Esophagus (tissue), 2 donors: Measurements from ENCODE around the gene COL4A2. TPM values are rescaled to one million over a fixed set of nuclear protein-coding genes. Genes with fewer than 3 reads are reported as not detected.

Source experiments
- H3K27ac ChIP-seq, 2 donors: one replicate each; pipeline ENCODE4 v1.5.1; 2013; ENCODE audit warnings: low read depth in 2 of 2, mild to moderate bottlenecking in 2 of 2, inconsistent platforms in 1 of 2, low read length in 1 of 2, moderate library complexity in 1 of 2
- H3K27me3 ChIP-seq, 2 donors: one replicate each; pipeline ENCODE4 v1.6.1; 2013; ENCODE audit warnings: low read length in 2 of 2, control low read depth in 1 of 2, mild to moderate bottlenecking in 1 of 2; ENCODE audit not compliant: insufficient read depth in 2 of 2, control insufficient read depth in 1 of 2
- H3K36me3 ChIP-seq, 2 donors: one replicate each; pipeline ENCODE4 v1.6.1; 2013; ENCODE audit warnings: low read length in 1 of 2; ENCODE audit not compliant: control insufficient read depth in 2 of 2, insufficient read depth in 2 of 2
- H3K4me1 ChIP-seq, 2 donors: one replicate each; pipeline ENCODE4 v1.6.1; 2013; ENCODE audit warnings: low read length in 1 of 2; ENCODE audit not compliant: control insufficient read depth in 2 of 2, insufficient read depth in 2 of 2
- H3K4me3 ChIP-seq, 2 donors: one replicate each; pipeline ENCODE4 v1.5.1; 2013; ENCODE audit warnings: low read length in 2 of 2, mild to moderate bottlenecking in 2 of 2, low read depth in 1 of 2, moderate library complexity in 1 of 2
- H3K9me3 ChIP-seq, 2 donors: one replicate each; pipeline ENCODE4 v1.6.1; 2013; ENCODE audit warnings: mild to moderate bottlenecking in 2 of 2, low read depth in 1 of 2, low read length in 1 of 2, moderate library complexity in 1 of 2; ENCODE audit not compliant: control insufficient read depth in 2 of 2, insufficient read depth in 1 of 2
- WGBS, 2 donors: extraction: QIAGEN DNeasy Blood & Tissue Kit; methylation state at CpG; one replicate each; pipeline ENCODE4 v1.1.7; 2013; 5-methylcytosine and 5-hydroxymethylcytosine counted together
- polyA plus RNA-seq, 2 donors: library from polyadenylated mRNA; stranded (reverse); fragments of 200-250 nt; gene quantifications; one replicate each; pipeline ENCODE4 v1.2.3, GENCODE V29; 2013
- donor health status: healthy with polysubstance abuse.
- donor health status: Bipolar disorder and iron deficiency.

The COL4A2 gene
- polyA plus RNA-seq, 2 donors, result 25.3 to 39.2 TPM

- Histone ChIP-seq H3K36me3 (peaks cover 0 to 2% of the 10 kb centered on the region in 2 donors), H3K4me1 (peaks cover 0 to 1% of the 10 kb centered on the region in 2 donors), H3K27ac (no peak overlapping the region), H3K27me3 (no peaks in the 10 kb centered on the region), H3K9me3 (no peaks in the 10 kb centered on the region), H3K4me3 (no peak overlapping the region)
- WGBS, 2 donors, result 92 to 94% methylated on average over 13 of the region's 13 CpGs
Measured at GRCh38 chr13:110428313-110428712, 121.2 kb downstream of the COL4A2 start.

GRCh38 chr13:110430391-110431336 lies 123.6 kb downstream of the COL4A2 start:
- Histone ChIP-seq H3K36me3 (peaks cover 0 to 6% of the 10 kb centered on the region in 2 donors), H3K4me3 (no peak overlapping the region), H3K4me1 (peaks cover 0 to 1% of the 10 kb centered on the region in 2 donors), H3K27me3 (no peaks in the 10 kb centered on the region), H3K27ac (peak overlapping the region in 1 of 2 donors; percentile 4), H3K9me3 (no peaks in the 10 kb centered on the region)
- 90 to 91% methylated on average over 13 of the region's 13 CpGs for WGBS, 2 donors

DNA sequence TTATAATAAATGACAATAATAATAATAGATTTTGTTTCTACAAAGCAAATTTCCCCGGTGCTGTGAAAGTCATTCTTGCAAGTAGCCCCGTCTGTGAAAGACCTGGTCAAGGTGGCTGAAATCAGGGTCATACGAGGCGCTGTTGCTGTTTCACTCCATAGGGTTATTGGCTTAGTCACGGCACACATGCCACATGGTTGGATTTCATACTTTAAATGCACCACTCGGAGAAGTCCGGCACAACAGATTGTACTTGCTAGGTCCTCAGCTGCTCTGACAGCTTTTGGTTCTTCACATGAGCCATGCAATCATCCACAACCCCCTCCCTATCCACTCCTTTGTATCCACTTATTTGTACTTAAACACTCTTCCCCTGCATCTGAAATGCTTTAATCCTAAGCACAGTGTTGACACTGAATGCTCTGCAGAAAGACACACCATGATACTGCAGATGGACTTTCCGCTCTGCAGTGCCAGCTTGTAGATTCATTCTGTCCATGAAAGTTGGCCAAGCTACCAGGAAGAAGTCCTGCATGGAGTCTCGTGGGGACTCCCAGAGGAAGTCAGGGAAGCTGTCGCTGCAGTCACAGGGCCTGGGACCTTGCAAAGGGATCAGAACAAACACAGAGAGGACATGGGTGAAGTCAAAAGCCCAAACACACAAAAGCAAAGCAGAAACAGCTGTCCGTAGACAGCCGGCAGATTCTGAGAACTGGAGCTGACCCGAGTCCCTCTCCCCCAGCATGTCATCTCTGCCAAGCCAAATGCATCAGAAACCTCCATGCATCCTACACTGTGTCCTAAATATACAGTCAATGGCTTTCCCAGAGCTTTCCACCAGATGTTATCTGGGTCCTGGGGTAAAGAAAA lies 124.6 kb downstream of the COL4A2 start:
- H3K4me3 ChIP-seq, result no peak overlapping the region
- H3K9me3 ChIP-seq, result no peaks in the 10 kb centered on the region
- H3K4me1 ChIP-seq, result peaks cover 0 to 1% of the 10 kb centered on the region in 2 donors
- no peak overlapping the region for H3K27ac ChIP-seq
- WGBS, 2 donors, result 78 to 82% methylated on average over 13 of the region's 13 CpGs
- peaks cover 0 to 6% of the 10 kb centered on the region in 2 donors for H3K36me3 ChIP-seq
- H3K27me3 ChIP-seq, result no peaks in the 10 kb centered on the region

- peaks cover 0 to 1% of the 10 kb centered on the region in 2 donors for H3K4me1 ChIP-seq
- no peaks in the 10 kb centered on the region for H3K9me3 ChIP-seq
- no peaks in the 10 kb centered on the region for H3K27me3 ChIP-seq
- WGBS, 2 donors, result 75 to 80% methylated on average over 3 of the region's 3 CpGs
- H3K36me3 ChIP-seq, result peaks cover 0 to 6% of the 10 kb centered on the region in 2 donors
- H3K4me3 ChIP-seq, result no peak overlapping the region
- peak overlapping the region in 1 of 2 donors; percentile 50 for H3K27ac ChIP-seq
Measured at GRCh38 chr13:110432522-110432921, 125.4 kb downstream of the COL4A2 start.

DNA sequence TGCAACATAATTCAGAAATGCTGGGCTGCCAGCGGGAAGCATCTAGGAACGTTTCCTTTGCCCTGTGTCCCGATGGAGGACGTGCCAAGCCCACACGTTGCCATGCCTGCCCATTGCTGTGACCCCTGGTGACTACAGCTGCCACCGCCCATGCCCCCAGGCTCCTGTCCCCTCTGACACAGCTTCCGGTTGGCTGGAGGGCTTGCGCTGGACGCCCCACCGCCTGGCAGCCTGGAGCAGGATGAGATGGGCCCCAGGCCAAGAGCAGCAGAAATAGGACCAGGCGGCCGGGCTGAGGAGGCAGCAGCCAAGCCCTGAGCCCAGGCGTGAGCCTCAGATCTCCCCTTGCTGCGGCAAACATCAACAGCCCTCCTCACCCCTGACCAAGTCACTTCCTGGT lies 125.9 kb downstream of the COL4A2 start:
- H3K27ac ChIP-seq, result peak overlapping the region; percentile 42 to 50
- H3K4me3 ChIP-seq, result no peak overlapping the region
- H3K36me3 ChIP-seq, result peaks cover 0 to 6% of the 10 kb centered on the region in 2 donors
- peaks cover 0 to 1% of the 10 kb centered on the region in 2 donors for H3K4me1 ChIP-seq
- H3K9me3 ChIP-seq, result no peaks in the 10 kb centered on the region
- H3K27me3 ChIP-seq, result no peaks in the 10 kb centered on the region
- WGBS, 2 donors, result 61 to 70% methylated on average over 14 of the region's 14 CpGs

DNA sequence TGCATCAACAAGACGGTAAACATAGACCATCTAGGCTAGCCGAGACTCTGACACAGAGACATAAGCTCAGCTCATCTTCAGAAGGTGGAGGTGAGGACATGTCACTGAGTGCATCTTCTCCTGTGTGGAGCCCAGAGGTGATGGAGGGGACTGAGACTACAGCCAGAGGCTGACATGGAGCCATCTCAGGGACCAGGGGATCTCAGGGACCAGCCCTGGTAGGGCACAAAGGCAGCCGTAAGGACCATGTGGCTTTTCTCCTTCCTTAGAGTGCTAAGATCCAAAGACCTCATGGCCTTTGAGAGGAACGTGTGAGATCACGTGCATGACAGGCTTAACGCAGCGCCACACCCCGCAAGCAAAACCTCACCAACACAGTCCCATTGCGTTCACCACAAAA lies 127.5 kb downstream of the COL4A2 start:
- 90 to 91% methylated on average over 9 of the region's 9 CpGs for WGBS, 2 donors
- Histone ChIP-seq H3K36me3 (peaks cover 3 to 6% of the 10 kb centered on the region in 2 donors), H3K4me1 (peaks cover 0 to 1% of the 10 kb centered on the region in 2 donors), H3K27ac (no peak overlapping the region), H3K27me3 (no peaks in the 10 kb centered on the region), H3K4me3 (no peak overlapping the region), H3K9me3 (no peaks in the 10 kb centered on the region)

DNA sequence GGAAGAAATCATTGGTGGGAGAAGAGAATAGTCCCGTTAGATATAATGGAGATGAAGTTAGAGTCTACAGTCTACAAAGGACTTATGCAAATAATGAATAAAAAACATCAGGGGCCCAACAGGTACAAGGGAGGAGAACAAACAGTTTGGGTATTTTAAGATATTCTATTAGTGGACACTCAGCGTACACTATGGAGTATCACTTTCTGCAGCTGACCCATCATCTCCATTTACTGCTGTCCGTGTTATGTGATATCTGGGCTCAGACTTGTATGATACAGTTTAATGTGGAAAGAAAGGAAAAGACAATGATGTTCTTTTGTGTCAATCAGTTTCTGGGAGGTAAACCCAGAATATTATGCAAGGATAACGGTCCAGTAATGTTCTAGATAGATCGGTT lies 128.2 kb downstream of the COL4A2 start:
- Histone ChIP-seq H3K4me1 (peaks cover 0 to 1% of the 10 kb centered on the region in 2 donors), H3K27ac (no peak overlapping the region), H3K36me3 (peaks cover 3 to 6% of the 10 kb centered on the region in 2 donors), H3K4me3 (no peak overlapping the region), H3K27me3 (no peaks in the 10 kb centered on the region), H3K9me3 (no peaks in the 10 kb centered on the region)
- 91 to 93% methylated on average over 5 of the region's 5 CpGs for WGBS, 2 donors

DNA sequence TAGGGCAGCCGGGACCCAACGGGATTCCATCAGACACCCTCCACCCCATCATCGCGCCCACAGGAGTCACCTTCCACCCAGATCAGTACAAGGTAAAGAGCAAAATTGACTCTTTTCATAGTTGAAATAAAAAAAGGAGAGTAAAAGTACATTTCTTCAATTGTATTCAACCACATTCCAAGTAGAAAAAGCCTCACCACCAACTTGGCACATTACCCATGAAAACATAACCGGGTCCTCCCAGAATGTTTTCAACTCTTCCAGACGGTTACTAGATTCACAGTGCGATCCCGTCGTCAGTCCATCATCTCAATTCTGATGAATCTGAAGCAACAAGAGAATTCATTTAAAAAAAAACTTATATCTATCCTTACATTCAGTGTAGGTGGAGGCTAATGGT lies 129.2 kb downstream of the COL4A2 start:
- no peak overlapping the region for H3K27ac ChIP-seq
- WGBS, 2 donors, result 89 to 92% methylated on average over 9 of the region's 9 CpGs
- H3K9me3 ChIP-seq, result no peaks in the 10 kb centered on the region
- peaks cover 4 to 6% of the 10 kb centered on the region in 2 donors for H3K36me3 ChIP-seq
- no peak overlapping the region for H3K4me3 ChIP-seq
- H3K27me3 ChIP-seq, result no peaks in the 10 kb centered on the region
- H3K4me1 ChIP-seq, result peaks cover 0 to 1% of the 10 kb centered on the region in 2 donors

- Histone ChIP-seq H3K36me3 (peaks cover 4 to 6% of the 10 kb centered on the region in 2 donors), H3K27me3 (no peaks in the 10 kb centered on the region), H3K9me3 (no peaks in the 10 kb centered on the region), H3K4me3 (no peak overlapping the region), H3K4me1 (peaks cover 0 to 1% of the 10 kb centered on the region in 2 donors), H3K27ac (no peak overlapping the region)
- WGBS, 2 donors, result 73 to 84% methylated on average over 16 of the region's 16 CpGs
Measured at GRCh38 chr13:110436786-110437370, 129.8 kb downstream of the COL4A2 start.
